HepG2 (cell line): ENCODE results near the gene TSGA10IP. TPM values are rescaled to one million over a fixed set of nuclear protein-coding genes. Genes with fewer than 3 reads are reported as not detected.

Experiments used
- BORCS8-MEF2B ChIP-seq: sonication (generic); formaldehyde crosslinking; IDR thresholded peaks from 2 replicates; pipeline ENCODE4 v1.8.0; 2022; ENCODE audit warnings: mild to moderate bottlenecking, missing genetic modification reagents
- CEBPZ ChIP-seq: IDR thresholded peaks from 2 replicates; pipeline ENCODE4 v1.6.1; 2012; ENCODE audit warnings: low read length, improper control_type of control experiment
- GFI1 ChIP-seq: sonication (generic); formaldehyde crosslinking; IDR thresholded peaks from 2 replicates; pipeline ENCODE4 v1.5.0; 2020; ENCODE audit warnings: missing genetic modification reagents, mild to moderate bottlenecking, borderline replicate concordance
- IKZF5 ChIP-seq: IDR thresholded peaks from 2 replicates; pipeline ENCODE4 v1.6.1; 2018; ENCODE audit warnings: missing genetic modification reagents, mild to moderate bottlenecking, missing compliant biosample characterization
- IRF9 ChIP-seq: sonication (generic); formaldehyde crosslinking; IDR thresholded peaks from 2 replicates; pipeline ENCODE4 v1.8.0; 2022; ENCODE audit warnings: missing genetic modification reagents, mild to moderate bottlenecking, borderline replicate concordance
- NCOA5 ChIP-seq: sonication (generic); formaldehyde crosslinking; IDR thresholded peaks from 2 replicates; pipeline ENCODE4 v1.4.0; 2020; ENCODE audit warnings: missing genetic modification reagents
- SP4 ChIP-seq: sonication (generic); formaldehyde crosslinking; IDR thresholded peaks from 2 replicates; pipeline ENCODE4 v1.8.1; 2023; ENCODE audit warnings: mild to moderate bottlenecking, missing genetic modification reagents
- ZBTB38 ChIP-seq: sonication (generic); formaldehyde crosslinking; IDR thresholded peaks from 2 replicates; pipeline ENCODE4 v1.5.1; 2020; ENCODE audit warnings: mild to moderate bottlenecking, missing genetic modification reagents
- ZEB1 ChIP-seq: IDR thresholded peaks from 2 replicates; pipeline ENCODE4 v1.6.1; 2012; ENCODE audit warnings: mild to moderate bottlenecking, low read depth, inconsistent platforms; ENCODE audit not compliant: insufficient replicate concordance
- ZFY ChIP-seq: sonication (generic); formaldehyde crosslinking; IDR thresholded peaks from 2 replicates; pipeline ENCODE4 v1.4.0; 2020; ENCODE audit warnings: missing genetic modification reagents
- ZNF513 ChIP-seq: sonication (generic); formaldehyde crosslinking; conservative IDR thresholded peaks from 2 replicates; pipeline ENCODE4 v1.5.0; 2020; ENCODE audit warnings: missing genetic modification reagents
- polyA plus RNA-seq, 8 experiments: library from polyadenylated mRNA; depleted of rRNA in 3 of 8; stranded (reverse) in 7 of 8; unstranded in 1 of 8; fragments of >200 nt; fragmentation: Illumina TruSeq in 4 of 8; extraction: Trizol in 4 of 8; gene quantifications; 2 replicates each; pipeline versions ENCODE4 v1.2.1 to v1.2.3, GENCODE V29; 2011 to 2016; ENCODE audit warnings: low read depth in 4 of 8, missing spikeins in 1 of 8, mixed read lengths in 1 of 8; ENCODE audit not compliant: insufficient read depth in 1 of 8
- total RNA-seq, 5 experiments: library from RNA; depleted of rRNA; stranded (reverse); fragments of >200 nt; fragmentation: Illumina TruSeq; extraction: Trizol; gene quantifications; 2 replicates each; pipeline ENCODE4 v1.2.3, GENCODE V29; 2016; ENCODE audit warnings: low read depth in 1 of 5

Gene TSGA10IP
- total and polyA plus RNA-seq, 2 of the 13 experiments (the other 11 are each of a cell fraction or from before 2014, with no cell fraction given): not detected

DNA sequence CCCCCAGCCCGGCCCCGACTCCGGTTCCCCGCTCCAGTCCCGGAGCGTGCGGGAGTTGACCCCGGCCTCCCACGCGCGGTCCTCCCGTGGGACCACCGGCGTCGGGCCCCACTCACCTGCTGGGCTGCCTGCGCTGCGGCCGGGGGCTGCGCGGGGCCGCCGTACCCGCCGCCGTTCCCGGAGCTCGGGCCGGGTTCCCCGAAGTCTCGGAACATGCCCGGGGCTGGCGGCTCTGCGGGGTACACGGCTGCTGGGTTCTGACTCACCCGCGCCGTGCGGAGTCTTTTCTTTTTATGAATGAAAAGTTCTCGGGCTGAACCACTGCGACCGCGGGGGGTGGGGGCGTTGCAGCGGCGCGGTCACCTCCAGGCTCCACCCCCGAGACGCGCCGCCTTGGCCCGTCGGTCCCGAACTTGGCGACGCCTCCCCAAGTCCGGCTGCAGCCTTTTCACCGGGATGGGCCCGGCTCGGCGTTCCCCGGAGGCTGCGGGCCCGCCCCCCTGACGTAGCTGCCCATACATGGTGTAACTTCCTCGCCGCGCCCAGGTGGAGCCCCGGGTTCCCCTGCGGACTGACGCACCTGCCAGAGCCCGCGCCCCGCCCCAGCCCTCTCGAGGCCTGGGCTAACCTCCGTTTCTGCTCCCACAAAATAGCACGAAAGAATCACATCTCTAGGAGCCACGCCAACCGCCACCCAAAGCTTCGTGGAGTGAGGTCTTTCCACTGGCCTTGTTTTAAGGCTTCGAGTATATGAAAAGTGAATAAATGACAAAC, 45.0 kb upstream of the TSGA10IP start, which contains the start of gene FOSL1 (continued):
- TF ChIP-seq IKZF5 (CRISPR knock-in tag) (peak; percentile 62; the same call in 1 of the 2 replicates), NCOA5 (no peak), ZNF513 (CRISPR knock-in tag) (no peak), ZFY (0 out of 2 replicates have a peak, but pooled peaks have one; percentile 38), BORCS8-MEF2B (CRISPR knock-in tag) (no peak), ZEB1 (peak; percentile 90), ZBTB38 (CRISPR knock-in tag) (peak; percentile 43; the same call in 1 of the 2 replicates), IRF9 (0 out of 2 replicates have a peak, but pooled peaks have one; percentile 42), CEBPZ (no peak), GFI1 (no peak), SP4 (CRISPR knock-in tag) (peak; percentile 88)
